Trophoblast cell (in vitro differentiated cells and primary cell): ENCODE measurements around the gene CMC1.

ENCODE experiments used
- DNase-seq, 2 donors: peaks; one replicate each; pipeline ENCODE4 v3.0.0-alpha.2; 2016
- H2AFZ ChIP-seq: 2 replicates; pipeline ENCODE4 v1.6.1; 2013; ENCODE audit warnings: low read length, moderate library complexity, mild to moderate bottlenecking; ENCODE audit not compliant: insufficient read depth, poor library complexity
- H2AK5ac ChIP-seq: 2 replicates; pipeline ENCODE4 v1.6.1; 2013; ENCODE audit warnings: mild to moderate bottlenecking, low read length
- H2BK120ac ChIP-seq: 2 replicates; pipeline ENCODE4 v1.6.1; 2013; ENCODE audit warnings: low read length, mild to moderate bottlenecking, moderate library complexity; ENCODE audit not compliant: insufficient read depth, poor library complexity
- H2BK12ac ChIP-seq: 2 replicates; pipeline ENCODE4 v1.6.1; 2013; ENCODE audit warnings: mild to moderate bottlenecking, low read length, moderate library complexity
- H2BK5ac ChIP-seq: 2 replicates; pipeline ENCODE4 v1.6.1; 2013; ENCODE audit warnings: low read length, low read depth, moderate library complexity, mild to moderate bottlenecking; ENCODE audit not compliant: poor library complexity
- H3K14ac ChIP-seq: 2 replicates; pipeline ENCODE4 v1.6.1; 2013; ENCODE audit warnings: mild to moderate bottlenecking, low read length
- H3K18ac ChIP-seq: 2 replicates; pipeline ENCODE4 v1.6.1; 2013; ENCODE audit warnings: mild to moderate bottlenecking, low read length
- H3K23ac ChIP-seq: 2 replicates; pipeline ENCODE4 v1.6.1; 2013; ENCODE audit warnings: low read length
- H3K27ac ChIP-seq: 2 replicates; pipeline ENCODE4 v1.5.1; 2013; ENCODE audit warnings: low read depth, mild to moderate bottlenecking, inconsistent platforms, low read length, moderate library complexity
- H3K27me3 ChIP-seq: 2 replicates; pipeline ENCODE4 v1.6.1; 2013; ENCODE audit warnings: inconsistent platforms, mild to moderate bottlenecking, low read length, moderate library complexity; ENCODE audit not compliant: insufficient read depth
- H3K36me3 ChIP-seq, 2 experiments: 1 replicate in 1 of 2; 2 replicates in 1 of 2; pipeline ENCODE4 v1.6.1; 2013; ENCODE audit warnings: low read length in 2 of 2, mild to moderate bottlenecking in 2 of 2, moderate library complexity in 1 of 2; ENCODE audit not compliant: insufficient read depth in 2 of 2, control insufficient read depth in 1 of 2
- H3K4ac ChIP-seq: 2 replicates; pipeline ENCODE4 v1.6.1; 2013; ENCODE audit warnings: low read depth, mild to moderate bottlenecking, low read length, moderate library complexity
- H3K4me1 ChIP-seq, 2 experiments: 1 replicate in 1 of 2; 2 replicates in 1 of 2; pipeline ENCODE4 v1.6.1; 2013; ENCODE audit warnings: low read length in 2 of 2, mild to moderate bottlenecking in 2 of 2, moderate library complexity in 1 of 2; ENCODE audit not compliant: insufficient read depth in 2 of 2, control insufficient read depth in 1 of 2
- H3K4me2 ChIP-seq: 2 replicates; pipeline ENCODE4 v1.6.1; 2013; ENCODE audit warnings: inconsistent platforms, mild to moderate bottlenecking, low read length, moderate library complexity
- H3K4me3 ChIP-seq: 2 replicates; pipeline ENCODE4 v1.5.1; 2013; ENCODE audit warnings: mild to moderate bottlenecking, low read depth, low read length, inconsistent platforms
- H3K79me1 ChIP-seq: one replicate; pipeline ENCODE4 v1.6.1; 2013; ENCODE audit warnings: low read length
- H3K79me2 ChIP-seq: 2 replicates; pipeline ENCODE4 v1.6.1; 2013; ENCODE audit warnings: low read length, mild to moderate bottlenecking; ENCODE audit not compliant: control insufficient read depth, insufficient read depth, poor library complexity
- H3K9ac ChIP-seq: 2 replicates; pipeline ENCODE4 v1.6.1; 2013; ENCODE audit warnings: mild to moderate bottlenecking, low read length
- H3K9me3 ChIP-seq: 2 replicates; pipeline ENCODE4 v1.6.1; 2013; ENCODE audit warnings: low read depth, mild to moderate bottlenecking, control low read depth, inconsistent platforms, low read length; ENCODE audit not compliant: insufficient read depth
- H4K12ac ChIP-seq: 2 replicates; pipeline ENCODE4 v1.6.1; 2013; ENCODE audit warnings: low read depth, mild to moderate bottlenecking, low read length, moderate library complexity
- H4K8ac ChIP-seq: 2 replicates; pipeline ENCODE4 v1.6.1; 2013; ENCODE audit warnings: low read depth, mild to moderate bottlenecking, low read length, moderate library complexity
- H4K91ac ChIP-seq: one replicate; pipeline ENCODE4 v1.6.1; 2013; ENCODE audit warnings: low read depth, mild to moderate bottlenecking, low read length, moderate library complexity
- WGBS: extraction: QIAGEN DNeasy Blood & Tissue Kit; methylation state at CpG from one replicate; pipeline ENCODE4 v1.1.7; 2013; ENCODE audit warnings: missing lambda C conversion rate; ENCODE audit not compliant: insufficient read length, insufficient coverage; ENCODE audit errors: extremely low coverage; 5-methylcytosine and 5-hydroxymethylcytosine counted together

CMC1 gene

GRCh38 chr3:28290863-28291300 is 49.5 kb downstream of the CMC1 start:
- H3K36me3 ChIP-seq = peaks cover 0 to 2% of the 10 kb centered on the region in 2 experiments
- no peaks in the 10 kb centered on the region for H3K27me3 ChIP-seq
- H4K91ac ChIP-seq = no peak overlapping the region
- H3K18ac ChIP-seq = no peak overlapping the region
- H2BK5ac ChIP-seq = no peak overlapping the region
- no peak overlapping the region for H2BK120ac ChIP-seq
- H3K4ac ChIP-seq = no peak overlapping the region
- no peaks in the 10 kb centered on the region for H3K4me1 ChIP-seq
- no peak for DNase-seq
- no peak overlapping the region for H2BK12ac ChIP-seq
- no peak overlapping the region for H3K9ac ChIP-seq
- H2AFZ ChIP-seq = no peak overlapping the region
- WGBS = no CpG with 5 or more reads among the region's 1 CpG
- H4K12ac ChIP-seq = no peak overlapping the region
- H3K4me3 ChIP-seq = no peak overlapping the region
- H3K9me3 ChIP-seq = no peaks in the 10 kb centered on the region
- no peak overlapping the region for H3K23ac ChIP-seq
- no peak overlapping the region for H3K4me2 ChIP-seq
- no peaks in the 10 kb centered on the region for H3K79me1 ChIP-seq
- H2AK5ac ChIP-seq = no peak overlapping the region
- no peaks in the 10 kb centered on the region for H3K79me2 ChIP-seq
- H3K27ac ChIP-seq = no peak overlapping the region
- no peak overlapping the region for H4K8ac ChIP-seq
- no peak overlapping the region for H3K14ac ChIP-seq

- Histone ChIP-seq H2AK5ac (no peak overlapping the region), H3K4me1 (no peaks in the 10 kb centered on the region), H3K9me3 (no peaks in the 10 kb centered on the region), H3K4me2 (no peak overlapping the region), H3K4ac (no peak overlapping the region), H2BK5ac (no peak overlapping the region), H3K27ac (no peak overlapping the region), H3K14ac (no peak overlapping the region), H4K8ac (no peak overlapping the region), H3K27me3 (no peaks in the 10 kb centered on the region), H3K79me2 (no peaks in the 10 kb centered on the region), H3K4me3 (no peak overlapping the region), H3K18ac (no peak overlapping the region), H3K36me3 (peaks cover 0 to 2% of the 10 kb centered on the region in 2 experiments), H2BK12ac (no peak overlapping the region), H3K79me1 (no peaks in the 10 kb centered on the region), H2AFZ (no peak overlapping the region), H3K23ac (no peak overlapping the region), H3K9ac (no peak overlapping the region), H2BK120ac (no peak overlapping the region), H4K12ac (no peak overlapping the region), H4K91ac (no peak overlapping the region)
- no peak for DNase-seq
Measured at GRCh38 chr3:28291577-28291976, 50.2 kb downstream of the CMC1 start.

- Histone ChIP-seq H4K12ac (no peak overlapping the region), H3K4ac (no peak overlapping the region), H3K4me3 (no peak overlapping the region), H3K79me1 (no peaks in the 10 kb centered on the region), H3K9me3 (no peaks in the 10 kb centered on the region), H2BK12ac (no peak overlapping the region), H2AK5ac (no peak overlapping the region), H3K27me3 (no peaks in the 10 kb centered on the region), H3K4me2 (no peak overlapping the region), H4K91ac (no peak overlapping the region), H3K14ac (no peak overlapping the region), H3K23ac (no peak overlapping the region), H2AFZ (no peak overlapping the region), H4K8ac (no peak overlapping the region), H3K36me3 (peaks cover 0 to 2% of the 10 kb centered on the region in 2 experiments), H3K27ac (no peak overlapping the region), H2BK120ac (no peak overlapping the region), H2BK5ac (no peak overlapping the region), H3K9ac (no peak overlapping the region), H3K79me2 (no peaks in the 10 kb centered on the region), H3K18ac (no peak overlapping the region), H3K4me1 (no peaks in the 10 kb centered on the region)
- WGBS = no CpG with 5 or more reads among the region's 4 CpGs
- no peak for DNase-seq
Measured at GRCh38 chr3:28292622-28293021, 51.2 kb downstream of the CMC1 start.

GRCh38 chr3:28294667-28295413 is 53.4 kb downstream of the CMC1 start:
- H4K12ac ChIP-seq = no peak overlapping the region
- no peak overlapping the region for H3K4me3 ChIP-seq
- H3K79me2 ChIP-seq = no peaks in the 10 kb centered on the region
- H2BK120ac ChIP-seq = no peak overlapping the region
- H2AFZ ChIP-seq = no peak overlapping the region
- no peak overlapping the region for H2BK5ac ChIP-seq
- H2BK12ac ChIP-seq = no peak overlapping the region
- no CpG with 5 or more reads among the region's 7 CpGs for WGBS
- no peak overlapping the region for H3K23ac ChIP-seq
- H4K91ac ChIP-seq = no peak overlapping the region
- H3K27ac ChIP-seq = no peak overlapping the region
- no peaks in the 10 kb centered on the region for H3K27me3 ChIP-seq
- H3K9me3 ChIP-seq = no peaks in the 10 kb centered on the region
- H3K4me1 ChIP-seq = no peaks in the 10 kb centered on the region
- no peak overlapping the region for H3K18ac ChIP-seq
- H3K14ac ChIP-seq = no peak overlapping the region
- H3K79me1 ChIP-seq = no peaks in the 10 kb centered on the region
- no peak overlapping the region for H2AK5ac ChIP-seq
- peaks cover 0 to 2% of the 10 kb centered on the region in 2 experiments for H3K36me3 ChIP-seq
- H3K9ac ChIP-seq = no peak overlapping the region
- H4K8ac ChIP-seq = no peak overlapping the region
- no peak for DNase-seq
- no peak overlapping the region for H3K4ac ChIP-seq
- no peak overlapping the region for H3K4me2 ChIP-seq
